ENCODE measurements around the gene TRPM7.
"Not testable (repeated sequence)": the region's sequence is repeated elsewhere in the genome, so short reads cannot be mapped to it uniquely, and the experiment has no call there.

TRPM7 gene

GRCh38 chr15:50702762-50703334 is 16.3 kb upstream of the TRPM7 start:
- no peak for TF ChIP-seq CTCF (conservative IDR thresholded peaks at IDR 0.05; ENCODE audit: low read depth, low read length)
- no peak for DNase-seq (ENCODE audit: low read depth)
- H3K4me3 ChIP-seq (ENCODE audit: low read length), result no peak overlapping the region

GRCh38 chr15:50698101-50698500 is 11.5 kb upstream of the TRPM7 start:
- no peak for TF ChIP-seq CTCF (conservative IDR thresholded peaks at IDR 0.05; ENCODE audit: low read depth, low read length)
- no peak overlapping the region for H3K4me3 ChIP-seq (ENCODE audit: low read length)
- peak; percentile 51 for DNase-seq (ENCODE audit: low read depth)

GRCh38 chr15:50697109-50697797 is 10.7 kb upstream of the TRPM7 start:
- no peak overlapping the region for H3K4me3 ChIP-seq (ENCODE audit: low read length)
- TF ChIP-seq CTCF (conservative IDR thresholded peaks at IDR 0.05; ENCODE audit: low read depth, low read length), result no peak
- DNase-seq (ENCODE audit: low read depth), result peak; percentile 76

GRCh38 chr15:50694634-50695165 is 8.1 kb upstream of the TRPM7 start:
- DNase-seq (ENCODE audit: low read depth); H3K4me3 ChIP-seq (ENCODE audit: low read length): not testable (repeated sequence)

GRCh38 chr15:50687302-50687902 is 805 bp upstream of the TRPM7 start:
- TF ChIP-seq CTCF (conservative IDR thresholded peaks at IDR 0.05; ENCODE audit: low read depth, low read length), result no peak
- H3K4me3 ChIP-seq (ENCODE audit: low read length), result peak overlapping the region; percentile 56
- no peak for DNase-seq (ENCODE audit: low read depth)

DNA sequence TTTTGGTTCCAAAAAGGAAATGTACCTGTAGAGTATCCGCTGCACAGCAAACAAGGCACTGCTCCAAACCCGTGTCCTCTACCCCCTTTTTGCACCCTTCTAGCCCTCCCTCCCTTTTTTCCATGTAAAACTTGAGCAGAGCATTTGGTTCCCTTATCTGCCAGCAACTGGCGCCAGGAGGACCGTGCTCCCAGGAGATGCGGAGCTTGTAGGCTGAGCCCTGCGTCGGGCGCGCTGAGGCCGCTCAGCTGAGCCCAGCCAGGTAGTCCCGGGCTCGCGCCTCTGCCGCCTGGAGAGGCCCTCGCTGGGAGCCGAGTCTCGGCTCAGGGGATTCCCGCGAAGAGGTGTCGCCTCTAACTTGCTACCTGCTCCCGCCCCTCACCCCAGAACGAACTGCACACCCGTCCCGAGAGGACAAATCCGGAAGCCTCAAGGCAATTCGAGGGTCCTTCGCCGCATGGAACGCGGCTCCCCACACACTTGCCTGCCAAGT is 575 bp downstream of the TRPM7 start:
- no peak for TF ChIP-seq CTCF (conservative IDR thresholded peaks at IDR 0.05; ENCODE audit: low read depth, low read length)
- H3K4me3 ChIP-seq (ENCODE audit: low read length), result peak overlapping the region; percentile 94
- DNase-seq (ENCODE audit: low read depth), result no peak

DNA sequence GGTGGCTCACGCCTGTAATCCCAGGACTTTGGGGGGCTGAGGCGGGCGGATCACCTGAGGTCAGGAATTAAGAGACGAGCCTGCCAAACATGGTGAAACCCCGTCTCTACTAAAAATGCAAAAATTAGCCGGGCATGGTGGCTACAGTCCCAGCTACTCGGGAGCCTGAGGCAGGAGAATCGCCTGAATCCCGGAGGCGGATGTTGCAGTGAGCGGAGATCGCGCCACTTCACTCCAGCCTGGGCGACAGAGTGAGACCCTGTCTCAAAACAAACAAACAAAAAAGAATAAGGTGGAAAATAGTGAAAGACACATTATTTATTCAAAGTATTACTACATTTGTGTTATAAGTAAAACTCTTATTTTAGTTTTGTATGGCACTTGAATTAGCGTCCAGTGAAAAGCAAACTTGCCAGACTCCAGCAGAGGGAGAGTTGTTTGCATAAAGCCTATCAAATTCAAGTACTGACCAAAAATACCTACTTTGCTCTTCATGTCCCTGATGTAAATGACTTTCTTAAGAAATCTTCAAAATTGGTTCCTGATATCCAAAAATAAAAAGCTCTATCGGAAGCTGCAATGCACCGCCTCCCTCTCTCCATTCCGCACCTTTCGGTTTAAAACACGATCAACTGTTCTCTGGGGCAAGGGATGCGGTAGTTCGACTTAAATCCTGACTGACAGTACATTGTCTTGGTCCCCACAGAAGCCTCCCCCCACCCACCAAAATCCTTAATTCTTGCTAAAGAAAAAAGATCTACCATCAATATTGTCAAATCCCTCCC is 1.2 kb downstream of the TRPM7 start:
- peak overlapping the region; percentile 94 for H3K4me3 ChIP-seq (ENCODE audit: low read length)
- peak; percentile 22 for TF ChIP-seq CTCF (conservative IDR thresholded peaks at IDR 0.05; ENCODE audit: low read depth, low read length)
- no peak for DNase-seq (ENCODE audit: low read depth)
